Measurements from ENCODE around the gene SMOC1. TPM values are rescaled to one million over a fixed set of nuclear protein-coding genes. Genes with fewer than 3 reads are reported as not detected.

Gene SMOC1
- total RNA-seq, 1 donor from 2014 or later: 0.38 TPM

DNA sequence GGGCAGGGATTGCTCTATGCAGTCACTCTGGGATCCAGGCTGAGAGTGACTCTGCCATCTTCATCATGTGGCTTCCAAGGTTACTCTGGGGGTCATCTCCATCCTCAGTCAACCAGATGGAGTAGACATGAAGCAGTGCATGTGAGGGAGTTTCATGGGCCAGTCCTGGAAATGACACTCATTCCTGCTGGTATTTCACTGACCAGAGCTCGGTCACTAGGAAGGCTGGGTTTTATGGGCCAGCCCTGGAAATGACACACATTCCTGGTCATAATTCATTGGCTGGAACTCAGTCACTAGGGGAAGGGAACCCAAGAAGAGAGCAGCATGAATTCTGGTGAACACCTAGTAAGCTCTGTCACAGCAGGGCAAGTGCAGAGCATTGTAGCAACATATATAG lies 144.7 kb downstream of the SMOC1 start:
- Mint-ChIP-seq H3K36me3 (ENCODE audit: low read depth, unreplicated experiment) (no peaks in the 10 kb centered on the region), H3K4me1 (ENCODE audit: unreplicated experiment) (no peaks in the 10 kb centered on the region), H3K4me3 (ENCODE audit: unreplicated experiment) (no peak overlapping the region), H3K27me3 (ENCODE audit: unreplicated experiment) (peaks cover 4% of the 10 kb centered on the region), H3K9me3 (ENCODE audit: unreplicated experiment) (no peaks in the 10 kb centered on the region), H3K27ac (ENCODE audit: unreplicated experiment) (no peak overlapping the region)
- no peak for DNase-seq (ENCODE audit: low spot score)
- TF ChIP-seq, protein P1, sequence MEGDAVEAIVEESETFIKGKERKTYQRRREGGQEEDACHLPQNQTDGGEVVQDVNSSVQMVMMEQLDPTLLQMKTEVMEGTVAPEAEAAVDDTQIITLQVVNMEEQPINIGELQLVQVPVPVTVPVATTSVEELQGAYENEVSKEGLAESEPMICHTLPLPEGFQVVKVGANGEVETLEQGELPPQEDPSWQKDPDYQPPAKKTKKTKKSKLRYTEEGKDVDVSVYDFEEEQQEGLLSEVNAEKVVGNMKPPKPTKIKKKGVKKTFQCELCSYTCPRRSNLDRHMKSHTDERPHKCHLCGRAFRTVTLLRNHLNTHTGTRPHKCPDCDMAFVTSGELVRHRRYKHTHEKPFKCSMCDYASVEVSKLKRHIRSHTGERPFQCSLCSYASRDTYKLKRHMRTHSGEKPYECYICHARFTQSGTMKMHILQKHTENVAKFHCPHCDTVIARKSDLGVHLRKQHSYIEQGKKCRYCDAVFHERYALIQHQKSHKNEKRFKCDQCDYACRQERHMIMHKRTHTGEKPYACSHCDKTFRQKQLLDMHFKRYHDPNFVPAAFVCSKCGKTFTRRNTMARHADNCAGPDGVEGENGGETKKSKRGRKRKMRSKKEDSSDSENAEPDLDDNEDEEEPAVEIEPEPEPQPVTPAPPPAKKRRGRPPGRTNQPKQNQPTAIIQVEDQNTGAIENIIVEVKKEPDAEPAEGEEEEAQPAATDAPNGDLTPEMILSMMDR (IDR thresholded peaks at IDR 0.05; ENCODE audit: unreplicated experiment): no peak

DNA sequence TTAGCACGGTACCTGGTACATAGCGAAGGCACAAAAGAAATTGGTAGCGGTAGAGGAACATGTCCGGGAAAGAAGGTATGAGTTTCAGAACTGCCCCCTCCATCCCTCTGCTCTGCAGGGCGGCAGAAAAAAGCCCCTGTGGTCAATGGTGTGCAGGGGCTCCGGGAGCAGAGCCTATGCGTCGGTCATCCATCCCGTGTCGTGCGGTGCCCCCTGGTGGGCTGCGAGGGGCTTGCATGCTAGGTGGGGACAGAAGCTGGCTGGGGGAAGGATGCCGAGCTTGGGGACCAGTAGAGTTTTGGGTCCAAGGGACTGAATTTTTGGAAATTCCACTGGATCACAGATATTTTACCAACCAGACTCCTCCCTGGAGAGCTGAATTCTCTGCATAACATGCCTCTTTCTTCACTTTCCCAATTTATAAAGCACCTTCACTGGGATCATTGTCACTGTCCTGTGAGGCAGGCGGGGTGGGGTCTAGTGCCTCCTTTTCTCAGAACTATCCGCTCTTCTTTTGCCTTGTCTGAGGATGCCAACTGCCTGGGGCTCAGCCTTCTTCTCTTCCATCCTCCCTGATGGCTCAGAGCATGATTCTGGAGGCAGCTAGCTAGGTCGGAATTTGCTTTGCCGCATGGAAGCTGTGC lies 148.7 kb downstream of the SMOC1 start:
- TF ChIP-seq, protein P1 (IDR thresholded peaks at IDR 0.05; ENCODE audit: unreplicated experiment): peak; percentile 96
- Mint-ChIP-seq H3K9me3 (ENCODE audit: unreplicated experiment) (no peaks in the 10 kb centered on the region), H3K36me3 (ENCODE audit: low read depth, unreplicated experiment) (no peaks in the 10 kb centered on the region), H3K4me1 (ENCODE audit: unreplicated experiment) (no peaks in the 10 kb centered on the region), H3K4me3 (ENCODE audit: unreplicated experiment) (no peak overlapping the region), H3K27ac (ENCODE audit: unreplicated experiment) (no peak overlapping the region), H3K27me3 (ENCODE audit: unreplicated experiment) (peaks cover 4% of the 10 kb centered on the region)
- peak; percentile 93 for DNase-seq (ENCODE audit: low spot score)

GRCh38 chr14:70029296-70030132 lies 150.3 kb downstream of the SMOC1 start:
- no peaks in the 10 kb centered on the region for H3K4me1 Mint-ChIP-seq (ENCODE audit: unreplicated experiment)
- H3K27me3 Mint-ChIP-seq (ENCODE audit: unreplicated experiment): peaks cover 4% of the 10 kb centered on the region
- TF ChIP-seq, protein P1 (IDR thresholded peaks at IDR 0.05; ENCODE audit: unreplicated experiment): no peak
- H3K9me3 Mint-ChIP-seq (ENCODE audit: unreplicated experiment): no peaks in the 10 kb centered on the region
- H3K36me3 Mint-ChIP-seq (ENCODE audit: low read depth, unreplicated experiment): no peaks in the 10 kb centered on the region
- DNase-seq (ENCODE audit: low spot score): no peak
- no peak overlapping the region for H3K27ac Mint-ChIP-seq (ENCODE audit: unreplicated experiment)
- no peak overlapping the region for H3K4me3 Mint-ChIP-seq (ENCODE audit: unreplicated experiment)

GRCh38 chr14:70032016-70032415 lies 152.8 kb downstream of the SMOC1 start:
- TF ChIP-seq, protein P1 (IDR thresholded peaks at IDR 0.05; ENCODE audit: unreplicated experiment): no peak
- Mint-ChIP-seq H3K27ac (ENCODE audit: unreplicated experiment) (no peak overlapping the region), H3K9me3 (ENCODE audit: unreplicated experiment) (no peaks in the 10 kb centered on the region), H3K36me3 (ENCODE audit: low read depth, unreplicated experiment) (no peaks in the 10 kb centered on the region), H3K27me3 (ENCODE audit: unreplicated experiment) (peaks cover 3% of the 10 kb centered on the region), H3K4me1 (ENCODE audit: unreplicated experiment) (no peaks in the 10 kb centered on the region), H3K4me3 (ENCODE audit: unreplicated experiment) (no peak overlapping the region)
- no peak for DNase-seq (ENCODE audit: low spot score)

DNA sequence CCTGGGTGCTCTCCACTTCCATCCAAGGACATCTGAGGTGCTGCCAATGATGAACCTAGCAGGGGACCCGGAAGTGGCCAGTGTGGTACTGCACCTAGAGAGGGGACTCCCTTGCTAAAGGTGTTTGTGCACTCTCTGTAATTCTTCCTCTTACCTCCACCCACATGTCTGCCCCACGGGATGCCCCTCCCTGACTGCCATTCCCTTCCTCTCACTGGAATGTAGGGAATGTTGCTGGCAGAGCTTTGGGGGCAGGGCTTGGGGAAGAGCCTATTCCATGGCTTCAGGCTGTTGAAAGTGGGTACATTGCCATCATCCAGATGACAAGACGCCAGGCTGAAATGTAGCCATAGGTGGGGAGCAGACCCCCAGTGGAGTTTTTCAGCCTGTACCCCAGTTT lies 153.2 kb downstream of the SMOC1 start:
- no peak overlapping the region for H3K27ac Mint-ChIP-seq (ENCODE audit: unreplicated experiment)
- H3K9me3 Mint-ChIP-seq (ENCODE audit: unreplicated experiment): no peaks in the 10 kb centered on the region
- no peak overlapping the region for H3K4me3 Mint-ChIP-seq (ENCODE audit: unreplicated experiment)
- H3K4me1 Mint-ChIP-seq (ENCODE audit: unreplicated experiment): no peaks in the 10 kb centered on the region
- TF ChIP-seq, protein P1 (IDR thresholded peaks at IDR 0.05; ENCODE audit: unreplicated experiment): no peak
- H3K36me3 Mint-ChIP-seq (ENCODE audit: low read depth, unreplicated experiment): no peaks in the 10 kb centered on the region
- DNase-seq (ENCODE audit: low spot score): no peak
- H3K27me3 Mint-ChIP-seq (ENCODE audit: unreplicated experiment): peaks cover 3% of the 10 kb centered on the region
